Stomach smooth muscle (tissue), 2 donors: ENCODE results near the gene NCAM2.

Experiments
- H3K27ac ChIP-seq: one replicate; pipeline ENCODE4 v1.7.0; 2013; ENCODE audit warnings: mild to moderate bottlenecking, low read length, inconsistent platforms
- H3K27me3 ChIP-seq, 2 donors: one replicate each; pipeline ENCODE4 v1.7.0; 2013; ENCODE audit warnings: low read length in 2 of 2; ENCODE audit not compliant: insufficient read depth in 2 of 2, control insufficient read depth in 1 of 2
- H3K36me3 ChIP-seq, 2 donors: one replicate each; pipeline ENCODE4 v1.7.0; 2013; ENCODE audit warnings: low read length in 2 of 2; ENCODE audit not compliant: control insufficient read depth in 2 of 2, insufficient read depth in 2 of 2
- H3K4me1 ChIP-seq: one replicate; pipeline ENCODE4 v1.7.0; 2013; ENCODE audit warnings: low read length; ENCODE audit not compliant: control insufficient read depth, insufficient read depth
- H3K4me3 ChIP-seq, 2 donors: one replicate each; pipeline ENCODE4 v1.7.0; 2013; ENCODE audit warnings: low read length in 2 of 2
- H3K9ac ChIP-seq, 2 donors: one replicate each; pipeline ENCODE4 v1.7.0; 2013; ENCODE audit warnings: low read length in 2 of 2, mild to moderate bottlenecking in 1 of 2
- H3K9me3 ChIP-seq, 2 donors: one replicate each; pipeline ENCODE4 v1.7.0; 2013; ENCODE audit warnings: low read length in 2 of 2; ENCODE audit not compliant: control insufficient read depth in 2 of 2
- donor health status: healthy.
- donor health status: Pancreatic carcinoma.

The NCAM2 gene

DNA sequence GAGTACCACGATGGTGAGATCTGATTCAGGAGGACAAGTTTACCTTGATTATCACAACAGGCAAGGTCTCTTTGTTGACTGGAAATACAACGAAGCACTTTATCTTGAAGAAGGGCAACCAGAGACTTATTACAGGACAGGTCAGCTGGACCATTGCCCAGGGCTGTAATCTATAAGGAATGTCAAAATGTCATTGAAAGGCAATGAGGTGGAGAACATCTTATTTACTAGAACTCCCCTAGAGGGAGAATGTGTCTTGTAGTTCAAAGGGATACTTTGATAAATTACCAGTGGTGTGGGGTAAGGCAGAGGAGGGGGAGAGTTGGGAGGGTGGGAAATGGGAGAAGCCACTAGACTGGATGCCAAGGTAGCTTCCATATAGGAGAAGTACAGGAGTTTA, 212.3 kb downstream of the NCAM2 start:
- Histone ChIP-seq H3K27me3 (no peaks in the 10 kb centered on the region), H3K4me3 (no peak overlapping the region), H3K27ac (no peak overlapping the region), H3K36me3 (no peaks in the 10 kb centered on the region), H3K9ac (no peak overlapping the region), H3K4me1 (no peaks in the 10 kb centered on the region), H3K9me3 (no peaks in the 10 kb centered on the region)

DNA sequence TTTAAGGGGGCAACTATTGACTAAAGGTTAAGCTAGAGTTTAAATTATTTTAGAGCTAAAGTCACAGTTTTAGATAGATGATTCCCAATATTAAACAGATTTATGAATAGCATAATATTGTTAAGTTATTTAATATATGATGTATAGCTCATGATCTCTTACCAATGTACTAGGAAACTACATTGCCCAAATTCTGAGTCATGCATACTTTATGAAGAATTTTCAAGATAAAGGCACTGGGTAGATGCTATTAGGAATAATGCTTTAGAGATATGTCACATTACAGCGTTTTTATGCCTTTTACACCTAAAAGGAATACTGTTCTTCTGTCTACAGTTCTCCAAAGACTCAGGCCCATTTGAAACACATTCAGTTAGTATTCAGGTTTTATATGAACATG, 215.1 kb downstream of the NCAM2 start:
- Histone ChIP-seq H3K9ac (no peak overlapping the region), H3K27me3 (no peaks in the 10 kb centered on the region), H3K9me3 (no peaks in the 10 kb centered on the region), H3K4me3 (no peak overlapping the region), H3K4me1 (no peaks in the 10 kb centered on the region), H3K36me3 (no peaks in the 10 kb centered on the region), H3K27ac (no peak overlapping the region)

DNA sequence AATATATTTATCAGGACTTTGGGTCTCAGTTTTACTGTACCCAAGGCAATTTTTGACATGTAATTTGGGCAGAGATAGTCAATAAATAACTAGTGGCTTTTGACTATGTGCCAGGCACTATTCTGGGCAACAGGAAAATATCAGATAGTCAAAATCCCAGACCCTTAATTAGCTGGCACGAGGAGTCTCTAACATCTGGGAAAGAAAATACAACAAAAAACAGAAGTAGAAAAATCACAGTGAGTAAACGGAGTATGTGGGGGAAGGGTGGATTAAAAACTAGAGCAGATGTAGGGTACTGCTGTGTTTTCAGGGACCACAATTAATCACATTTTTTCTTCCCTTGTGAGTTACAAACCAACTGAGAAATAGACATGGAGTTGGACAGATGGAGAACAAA, 217.8 kb downstream of the NCAM2 start:
- Histone ChIP-seq H3K27me3 (no peaks in the 10 kb centered on the region), H3K9me3 (no peaks in the 10 kb centered on the region), H3K9ac (no peak overlapping the region), H3K36me3 (no peaks in the 10 kb centered on the region), H3K4me1 (no peaks in the 10 kb centered on the region), H3K27ac (no peak overlapping the region), H3K4me3 (no peak overlapping the region)

DNA sequence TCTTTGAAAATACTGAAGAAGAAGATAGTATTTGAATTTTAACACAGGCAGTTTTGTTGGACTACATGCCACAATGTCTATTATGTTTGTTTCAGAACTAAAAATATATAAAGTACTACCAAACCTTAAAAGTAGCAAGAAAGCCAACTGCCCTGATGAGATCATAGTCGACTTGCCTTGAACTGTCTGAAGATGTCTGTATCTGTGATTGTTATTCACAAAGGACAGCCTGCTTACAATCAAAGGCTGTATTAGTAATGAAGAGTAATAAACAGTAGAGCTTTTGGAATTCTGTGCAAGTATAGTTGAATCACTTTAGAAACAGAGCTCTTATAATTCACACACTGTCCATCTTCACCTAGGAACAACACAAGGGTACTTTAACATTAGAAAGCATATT, 228.3 kb downstream of the NCAM2 start:
- Histone ChIP-seq H3K4me3 (no peak overlapping the region), H3K27me3 (no peaks in the 10 kb centered on the region), H3K9me3 (peaks cover 0 to 9% of the 10 kb centered on the region in 2 donors), H3K9ac (no peak overlapping the region), H3K36me3 (no peaks in the 10 kb centered on the region), H3K4me1 (no peaks in the 10 kb centered on the region), H3K27ac (no peak overlapping the region)

DNA sequence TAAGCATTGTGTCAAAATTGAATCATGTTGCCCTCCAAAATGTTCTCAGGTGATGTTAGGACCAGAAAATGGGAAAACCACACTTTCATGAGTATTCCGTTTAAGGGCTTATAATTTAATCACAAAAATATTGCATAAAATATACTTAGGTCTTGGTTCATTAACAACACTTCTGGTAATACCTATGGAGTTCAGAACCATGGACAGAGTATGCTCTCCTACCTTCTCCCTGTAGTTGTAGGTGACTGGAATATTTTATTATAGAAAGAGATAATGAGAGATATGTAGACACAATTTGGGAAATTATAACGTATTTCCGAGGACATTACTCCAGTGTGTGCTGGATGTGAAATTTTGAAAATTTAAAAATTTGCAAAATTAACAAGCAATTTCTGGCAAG, 232.5 kb downstream of the NCAM2 start:
- H3K4me1 ChIP-seq: no peaks in the 10 kb centered on the region
- H3K36me3 ChIP-seq: no peaks in the 10 kb centered on the region
- no peak overlapping the region for H3K9ac ChIP-seq
- H3K9me3 ChIP-seq: no peaks in the 10 kb centered on the region
- no peak overlapping the region for H3K4me3 ChIP-seq
- no peaks in the 10 kb centered on the region for H3K27me3 ChIP-seq
- H3K27ac ChIP-seq: no peak overlapping the region

DNA sequence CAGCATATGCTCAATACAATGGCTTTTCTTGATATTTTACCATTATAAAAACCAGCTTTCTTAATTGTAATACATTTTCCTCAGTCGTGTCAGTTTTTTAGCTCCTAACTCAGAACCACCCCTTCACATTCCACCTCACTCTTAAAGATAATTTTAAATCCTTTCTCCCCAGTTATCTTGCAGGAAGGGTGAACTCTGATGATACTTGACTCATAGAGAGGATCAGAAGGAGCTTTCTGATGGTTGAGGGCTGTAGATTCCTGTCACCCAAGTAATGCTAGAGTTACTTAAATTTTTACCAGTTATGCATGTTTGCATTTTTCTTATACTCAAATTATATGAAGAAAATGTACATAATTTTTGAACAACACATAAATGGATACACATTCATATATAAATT, 233.7 kb downstream of the NCAM2 start:
- no peak overlapping the region for H3K4me3 ChIP-seq
- no peaks in the 10 kb centered on the region for H3K27me3 ChIP-seq
- H3K9ac ChIP-seq: no peak overlapping the region
- no peaks in the 10 kb centered on the region for H3K4me1 ChIP-seq
- H3K36me3 ChIP-seq: no peaks in the 10 kb centered on the region
- no peak overlapping the region for H3K27ac ChIP-seq
- H3K9me3 ChIP-seq: no peaks in the 10 kb centered on the region

DNA sequence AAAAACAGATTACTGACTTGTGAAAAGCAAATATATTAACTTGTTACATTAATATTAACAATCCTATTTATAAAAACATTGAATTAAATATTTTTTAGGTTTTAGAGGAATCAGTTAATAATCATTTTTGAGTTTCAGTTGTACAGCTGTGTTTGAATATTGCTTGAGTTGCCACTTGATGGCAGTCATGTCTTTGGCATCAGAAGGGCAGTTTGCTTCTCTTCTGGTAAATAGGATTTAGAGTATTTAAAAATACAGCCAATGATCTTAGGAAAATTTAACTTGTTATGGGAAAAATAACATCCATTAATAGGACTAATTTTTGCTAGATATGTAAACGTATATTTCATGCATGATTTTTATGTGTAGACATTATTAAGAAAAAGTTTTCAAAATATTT, 234.1 kb downstream of the NCAM2 start:
- H3K9me3 ChIP-seq: no peaks in the 10 kb centered on the region
- no peak overlapping the region for H3K4me3 ChIP-seq
- no peaks in the 10 kb centered on the region for H3K36me3 ChIP-seq
- H3K9ac ChIP-seq: no peak overlapping the region
- no peak overlapping the region for H3K27ac ChIP-seq
- no peaks in the 10 kb centered on the region for H3K27me3 ChIP-seq
- H3K4me1 ChIP-seq: no peaks in the 10 kb centered on the region

DNA sequence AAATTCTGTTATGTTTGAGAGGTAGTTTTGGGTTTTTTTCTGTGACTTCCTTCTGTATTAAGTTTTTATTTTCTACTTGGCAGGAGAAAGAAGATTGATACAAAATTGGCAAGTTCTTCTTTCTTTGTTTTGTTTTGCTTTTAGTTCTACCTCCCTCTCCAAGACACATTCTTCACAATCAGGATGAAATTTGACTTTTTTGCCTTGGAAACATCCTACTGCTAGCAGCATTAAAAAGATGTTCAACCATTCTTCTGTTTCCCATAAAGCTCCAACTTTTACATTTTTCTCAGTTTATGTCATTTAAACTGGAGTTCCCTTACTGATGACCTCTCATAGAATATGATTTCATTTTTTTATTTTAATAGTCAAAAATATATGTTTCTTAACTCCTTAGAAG, 234.8 kb downstream of the NCAM2 start:
- Histone ChIP-seq H3K4me3 (no peak overlapping the region), H3K4me1 (no peaks in the 10 kb centered on the region), H3K27me3 (no peaks in the 10 kb centered on the region), H3K36me3 (no peaks in the 10 kb centered on the region), H3K9ac (no peak overlapping the region), H3K9me3 (no peaks in the 10 kb centered on the region), H3K27ac (no peak overlapping the region)

DNA sequence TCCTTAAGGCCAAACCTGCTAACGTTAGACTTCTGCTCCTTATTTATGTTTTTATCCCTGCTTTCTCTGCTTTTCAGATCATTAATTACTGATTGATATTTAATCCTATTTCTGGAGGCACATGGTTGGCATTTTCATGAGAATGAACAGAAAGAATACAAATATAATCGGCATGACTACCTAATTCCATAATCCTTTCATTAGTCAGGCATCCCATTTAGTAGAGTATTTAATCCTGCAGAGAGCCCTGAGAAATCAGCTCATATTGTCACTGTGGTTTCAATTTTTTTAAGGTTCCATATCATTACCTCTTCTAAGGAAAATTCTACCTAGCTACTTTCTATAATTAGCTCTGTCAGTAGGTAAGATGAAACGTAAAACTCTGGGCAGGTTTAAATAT, 238.8 kb downstream of the NCAM2 start:
- Histone ChIP-seq H3K27ac (no peak overlapping the region), H3K9ac (no peak overlapping the region), H3K4me3 (no peak overlapping the region), H3K9me3 (no peaks in the 10 kb centered on the region), H3K4me1 (no peaks in the 10 kb centered on the region), H3K36me3 (no peaks in the 10 kb centered on the region), H3K27me3 (no peaks in the 10 kb centered on the region)

DNA sequence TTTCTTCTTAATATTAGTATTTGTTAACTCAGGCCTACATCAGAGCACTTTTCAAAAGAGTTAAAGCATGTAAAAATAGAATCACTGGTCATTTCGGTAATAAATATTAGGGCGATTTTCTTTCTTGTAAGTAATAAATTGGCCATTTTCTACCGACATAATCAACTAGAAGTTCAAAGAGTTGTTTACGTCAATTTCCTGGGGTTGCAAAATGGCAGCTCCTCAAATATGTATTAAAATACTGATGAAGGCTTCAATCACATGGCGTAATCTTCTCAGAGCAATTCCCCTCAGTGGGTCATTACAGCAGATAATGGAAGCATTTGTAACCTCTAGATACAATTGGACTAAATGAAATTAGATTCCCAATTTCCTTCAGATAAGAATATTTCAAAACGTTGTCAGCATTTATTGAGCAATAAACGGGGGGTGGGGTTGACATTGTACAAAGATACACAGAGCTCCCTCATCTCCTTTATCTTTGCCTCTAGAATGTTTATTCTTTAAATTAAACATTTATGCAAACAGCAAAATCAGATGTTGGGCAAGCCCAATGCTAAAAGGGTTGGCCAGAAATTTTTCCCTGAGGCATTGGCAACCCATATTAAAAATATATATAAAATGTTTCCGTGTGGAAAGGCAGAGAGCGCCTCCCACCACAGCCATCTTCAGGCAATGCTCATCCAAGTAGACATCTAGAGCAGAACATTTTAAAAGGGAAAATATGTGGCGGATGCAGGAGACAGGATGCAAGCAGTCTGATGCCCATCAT, 240.6 kb downstream of the NCAM2 start:
- no peaks in the 10 kb centered on the region for H3K4me1 ChIP-seq
- H3K4me3 ChIP-seq: no peak overlapping the region
- no peaks in the 10 kb centered on the region for H3K9me3 ChIP-seq
- no peak overlapping the region for H3K9ac ChIP-seq
- H3K27ac ChIP-seq: no peak overlapping the region
- no peaks in the 10 kb centered on the region for H3K36me3 ChIP-seq
- no peaks in the 10 kb centered on the region for H3K27me3 ChIP-seq

DNA sequence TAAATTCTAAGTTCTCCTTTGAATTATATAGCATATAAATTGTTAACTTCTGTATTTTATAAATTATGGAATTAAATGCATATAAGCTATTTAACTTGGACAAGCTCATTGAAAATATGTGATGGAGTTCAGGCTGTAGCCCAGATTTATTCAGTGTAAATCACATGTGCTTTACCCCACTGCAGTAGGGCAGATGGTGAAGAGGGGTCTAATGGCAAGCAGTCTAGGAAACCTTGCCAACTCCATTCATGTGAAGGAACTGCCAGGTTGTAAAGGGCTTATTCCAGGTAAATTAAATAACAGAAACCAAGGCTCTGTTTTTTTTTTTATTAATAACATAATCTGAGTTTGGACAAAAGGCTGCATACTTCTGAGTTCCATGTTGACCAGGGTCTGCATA, 243.2 kb downstream of the NCAM2 start:
- Histone ChIP-seq H3K4me1 (no peaks in the 10 kb centered on the region), H3K27ac (no peak overlapping the region), H3K36me3 (no peaks in the 10 kb centered on the region), H3K9ac (no peak overlapping the region), H3K27me3 (no peaks in the 10 kb centered on the region), H3K9me3 (no peaks in the 10 kb centered on the region), H3K4me3 (no peak overlapping the region)
